Lower lobe of right lung (tissue), 2 donors: ENCODE measurements around the gene IMMP2L. TPM values are rescaled to one million over a fixed set of nuclear protein-coding genes. Genes with fewer than 3 reads are reported as not detected.

Source experiments
- ATAC-seq, 2 donors: fragments of 200-7000 bp; cut with Tn5 transposase; one replicate each; pipeline ENCODE4 v1.9.1; 2020 to 2022; ENCODE audit warnings: mild to moderate bottlenecking in 2 of 2, moderate library complexity in 2 of 2
- DNase-seq: peaks from one replicate; pipeline ENCODE4 v3.0.0-alpha.2; 2020
- H3K27ac ChIP-seq: fragments of 200-600 bp; one replicate; pipeline ENCODE4 v1.8.0; 2022
- H3K27me3 ChIP-seq: fragments of 200-600 bp; one replicate; pipeline ENCODE4 v1.8.0; 2022; ENCODE audit warnings: low read depth
- H3K36me3 ChIP-seq: fragments of 200-600 bp; one replicate; pipeline ENCODE4 v1.8.0; 2022; ENCODE audit warnings: mild to moderate bottlenecking
- H3K4me1 ChIP-seq: fragments of 200-600 bp; one replicate; pipeline ENCODE4 v1.8.0; 2022
- H3K4me3 ChIP-seq: fragments of 200-600 bp; one replicate; pipeline ENCODE4 v1.8.0; 2022; ENCODE audit warnings: mild to moderate bottlenecking
- H3K9me3 ChIP-seq: fragments of 200-600 bp; one replicate; pipeline ENCODE4 v1.8.0; 2022
- CTCF ChIP-seq: fragments of 200-600 bp; IDR thresholded peaks from one replicate; pipeline ENCODE4 v1.8.0; 2022; ENCODE audit warnings: antibody characterized with exemption, mild to moderate bottlenecking
- intact Hi-C: fragments of 100-400 bp; cut with DNase I; formaldehyde crosslinking; loops from one replicate; pipeline ENCODE4 v1.11.0; 2022
- total RNA-seq: library from RNA; stranded (reverse); fragmentation: NEBNext Ultra II Directional; extraction: Animal tissue kit (Norgen Biotek cat#: 25700); gene quantifications from one replicate; pipeline ENCODE4 v1.2.1, GENCODE V29; 2021
- donor health status: DM: no; HTN: yes; CAD: no; lungs with severe emphysema.

Gene IMMP2L
- total RNA-seq, 1 donor from 2014 or later: 14.7 TPM

- Histone ChIP-seq H3K4me1 (no peaks in the 10 kb centered on the region), H3K36me3 (no peaks in the 10 kb centered on the region), H3K27me3 (no peaks in the 10 kb centered on the region), H3K4me3 (no peak overlapping the region), H3K27ac (no peak overlapping the region), H3K9me3 (no peaks in the 10 kb centered on the region)
- ATAC-seq: no peak
- DNase-seq: no peak
- intact Hi-C loops: no loop called here
- TF ChIP-seq CTCF: no peak
Measured at GRCh38 chr7:110880971-110881370, 681.3 kb downstream of the IMMP2L start.

GRCh38 chr7:110877016-110877415 is 685.3 kb downstream of the IMMP2L start:
- Histone ChIP-seq H3K27me3 (no peaks in the 10 kb centered on the region), H3K9me3 (no peaks in the 10 kb centered on the region), H3K27ac (no peak overlapping the region), H3K4me1 (no peaks in the 10 kb centered on the region), H3K4me3 (no peak overlapping the region), H3K36me3 (no peaks in the 10 kb centered on the region)
- TF ChIP-seq CTCF: no peak
- intact Hi-C loops: no loop called here
- DNase-seq: no peak
- ATAC-seq: no peak

GRCh38 chr7:110875346-110875745 is 686.9 kb downstream of the IMMP2L start:
- H3K36me3 ChIP-seq: no peaks in the 10 kb centered on the region
- no peaks in the 10 kb centered on the region for H3K4me1 ChIP-seq
- no peak for TF ChIP-seq CTCF
- H3K9me3 ChIP-seq: no peaks in the 10 kb centered on the region
- no peak overlapping the region for H3K4me3 ChIP-seq
- H3K27me3 ChIP-seq: no peaks in the 10 kb centered on the region
- no peak for ATAC-seq
- no peak overlapping the region for H3K27ac ChIP-seq
- intact Hi-C loops: no loop called here
- no peak for DNase-seq

- intact Hi-C loops: no loop called here
- H3K4me3 ChIP-seq: no peak overlapping the region
- no peaks in the 10 kb centered on the region for H3K4me1 ChIP-seq
- DNase-seq (no peak), ATAC-seq (no peak)
- no peaks in the 10 kb centered on the region for H3K27me3 ChIP-seq
- H3K9me3 ChIP-seq: no peaks in the 10 kb centered on the region
- no peak overlapping the region for H3K27ac ChIP-seq
- H3K36me3 ChIP-seq: no peaks in the 10 kb centered on the region
- no peak for TF ChIP-seq CTCF
Measured at GRCh38 chr7:110871856-110872255, 690.4 kb downstream of the IMMP2L start.

GRCh38 chr7:110870926-110871325 is 691.4 kb downstream of the IMMP2L start:
- Histone ChIP-seq H3K27ac (no peak overlapping the region), H3K27me3 (no peaks in the 10 kb centered on the region), H3K4me3 (no peak overlapping the region), H3K4me1 (no peaks in the 10 kb centered on the region), H3K9me3 (no peaks in the 10 kb centered on the region), H3K36me3 (no peaks in the 10 kb centered on the region)
- intact Hi-C loops: no loop called here
- TF ChIP-seq CTCF: no peak
- DNase-seq (no peak), ATAC-seq (no peak)

GRCh38 chr7:110868458-110868857 is 693.8 kb downstream of the IMMP2L start:
- Histone ChIP-seq H3K4me1 (no peaks in the 10 kb centered on the region), H3K27me3 (no peaks in the 10 kb centered on the region), H3K36me3 (no peaks in the 10 kb centered on the region), H3K4me3 (no peak overlapping the region), H3K27ac (no peak overlapping the region), H3K9me3 (no peaks in the 10 kb centered on the region)
- intact Hi-C loops: no loop called here
- DNase-seq (no peak), ATAC-seq (no peak)
- TF ChIP-seq CTCF: no peak
